WERI-Rb-1 (cell line): ENCODE results near the gene CHMP6.

Source experiments
- DNase-seq: peaks from one replicate; pipeline ENCODE4 v3.0.0-alpha.2; 2020
- H3K27ac ChIP-seq: fragments of 250-450 bp; sonication (Bioruptor Pico); 2 replicates; pipeline ENCODE4 v1.5.1; 2020; ENCODE audit warnings: mild to moderate bottlenecking, moderate library complexity
- H3K27me3 ChIP-seq: fragments of 250-450 bp; sonication (Bioruptor Pico); 2 replicates; pipeline ENCODE4 v1.5.1; 2021; ENCODE audit warnings: mild to moderate bottlenecking, low read depth, moderate library complexity; ENCODE audit not compliant: insufficient read depth, severe bottlenecking
- H3K36me3 ChIP-seq: fragments of 250-450 bp; sonication (Bioruptor Pico); 2 replicates; pipeline ENCODE4 v1.5.1; 2020; ENCODE audit warnings: mild to moderate bottlenecking, moderate library complexity
- H3K4me3 ChIP-seq: 2 replicates; pipeline ENCODE4 v1.5.1; 2011; ENCODE audit warnings: low read depth, mild to moderate bottlenecking, control low read depth, low read length
- H3K9me3 ChIP-seq: fragments of 250-450 bp; sonication (Bioruptor Pico); 2 replicates; pipeline ENCODE4 v1.5.1; 2021; ENCODE audit warnings: mild to moderate bottlenecking, moderate library complexity; ENCODE audit not compliant: severe bottlenecking
- CTCF ChIP-seq: IDR thresholded peaks from 2 replicates; pipeline ENCODE4 v1.5.1; 2011; ENCODE audit warnings: low read depth, mild to moderate bottlenecking, control low read depth, inconsistent platforms, low read length

The CHMP6 gene

GRCh38 chr17:80970044-80970761 is 21.4 kb upstream of the CHMP6 start:
- no peak overlapping the region for H3K4me3 ChIP-seq
- TF ChIP-seq CTCF: peak; percentile 95

GRCh38 chr17:80970762-80971703 is 20.6 kb upstream of the CHMP6 start:
- H3K9me3 ChIP-seq: no peaks in the 10 kb centered on the region
- no peak for TF ChIP-seq CTCF
- no peak for DNase-seq
- no peak overlapping the region for H3K4me3 ChIP-seq
- H3K36me3 ChIP-seq: peaks cover 3% of the 10 kb centered on the region; the same call in 1 of the 2 replicates
- no peak overlapping the region for H3K27ac ChIP-seq
- H3K27me3 ChIP-seq: no peaks in the 10 kb centered on the region

More at GRCh38 chr17:80970044-80970761, 21.4 kb upstream of the CHMP6 start:
- DNase-seq: peak; percentile 89
- H3K36me3 ChIP-seq: peaks cover 9% of the 10 kb centered on the region
- no peaks in the 10 kb centered on the region for H3K27me3 ChIP-seq
- no peaks in the 10 kb centered on the region for H3K9me3 ChIP-seq
- H3K27ac ChIP-seq: peak overlapping the region; percentile 4; the same call in 1 of the 2 replicates

DNA sequence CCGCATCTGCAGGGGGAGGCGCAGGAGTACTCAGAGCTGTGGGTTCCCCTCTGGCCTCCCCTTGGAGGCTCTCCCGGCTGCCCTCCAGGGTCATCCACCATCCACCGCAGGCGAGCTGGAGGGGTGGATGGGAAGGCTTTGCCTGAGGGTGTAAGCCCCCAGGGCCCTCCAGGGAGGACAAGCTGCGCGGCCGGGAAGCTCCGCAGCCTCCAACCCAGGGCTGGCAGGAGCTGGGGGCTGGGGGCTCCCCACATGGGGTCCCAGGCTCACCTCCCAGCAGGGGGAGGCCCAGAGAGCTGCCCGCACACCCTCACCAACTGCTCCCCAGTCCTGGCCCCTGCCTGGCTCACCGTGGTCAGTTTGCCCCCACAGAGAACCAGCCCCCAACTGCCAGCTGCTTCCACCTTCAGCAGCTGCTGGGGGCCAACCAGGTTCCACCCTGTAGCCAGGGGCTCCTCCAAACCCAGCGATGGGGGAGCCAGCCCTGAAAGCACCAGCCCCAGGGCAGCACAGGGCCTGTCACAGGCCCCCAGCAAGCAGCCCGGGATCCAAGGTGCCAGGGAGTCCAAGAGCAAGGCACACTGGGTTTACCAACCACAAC is 19.8 kb upstream of the CHMP6 start:
- TF ChIP-seq CTCF: no peak
- Histone ChIP-seq H3K27me3 (no peaks in the 10 kb centered on the region), H3K27ac (no peak overlapping the region), H3K36me3 (no peaks in the 10 kb centered on the region; the same call in 1 of the 2 replicates), H3K9me3 (no peaks in the 10 kb centered on the region), H3K4me3 (no peak overlapping the region)
- DNase-seq: no peak

- no peak for TF ChIP-seq CTCF
- H3K4me3 ChIP-seq: no peak overlapping the region
- H3K27ac ChIP-seq: no peak overlapping the region
- no peaks in the 10 kb centered on the region for H3K36me3 ChIP-seq
- DNase-seq: no peak
- H3K27me3 ChIP-seq: no peaks in the 10 kb centered on the region
- peaks cover 5% of the 10 kb centered on the region for H3K9me3 ChIP-seq
Observed at GRCh38 chr17:80976701-80977100, 14.9 kb upstream of the CHMP6 start.

DNA sequence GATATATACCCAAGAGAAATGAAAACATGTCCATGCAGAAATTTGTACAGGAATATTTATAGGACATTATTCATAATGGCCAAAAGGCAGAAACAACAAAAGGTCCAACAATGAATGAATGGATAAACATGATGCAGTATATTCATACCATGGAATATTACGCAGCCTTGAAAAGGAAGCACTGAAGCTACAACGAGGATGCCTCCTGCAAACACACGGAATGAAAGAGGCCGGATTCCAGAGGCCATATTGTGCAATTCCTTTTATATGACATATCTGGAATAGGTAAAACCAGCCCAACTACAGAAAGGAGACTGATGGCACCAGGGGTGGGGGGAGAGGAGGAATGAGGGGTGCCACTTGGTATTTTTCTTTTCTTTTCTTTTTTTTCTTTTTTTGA is 14.5 kb upstream of the CHMP6 start:
- H3K36me3 ChIP-seq: no peaks in the 10 kb centered on the region
- DNase-seq: no peak
- no peaks in the 10 kb centered on the region for H3K27me3 ChIP-seq
- H3K9me3 ChIP-seq: peaks cover 5% of the 10 kb centered on the region
- no peak overlapping the region for H3K27ac ChIP-seq
- H3K4me3 ChIP-seq: no peak overlapping the region
- TF ChIP-seq CTCF: no peak
